Neural cell (in vitro differentiated cells): ENCODE results near the gene ZNF830.

Experiments
- CTCF ChIP-seq: fragments of 450-650 bp; IDR thresholded peaks from 2 replicates; pipeline ENCODE4 v1.5.1; 2014; ENCODE audit warnings: antibody characterized with exemption, mild to moderate bottlenecking, moderate library complexity; ENCODE audit not compliant: poor library complexity, severe bottlenecking
- EP300 ChIP-seq: fragments of 450-650 bp; conservative IDR thresholded peaks from 2 replicates; pipeline ENCODE4 v1.6.1; 2014; ENCODE audit warnings: antibody characterized with exemption, mild to moderate bottlenecking, moderate library complexity; ENCODE audit not compliant: poor library complexity, severe bottlenecking
- MXI1 ChIP-seq: fragments of 450-650 bp; conservative IDR thresholded peaks from 2 replicates; pipeline ENCODE4 v1.6.1; 2014; ENCODE audit warnings: antibody characterized with exemption, mild to moderate bottlenecking; ENCODE audit not compliant: poor library complexity, severe bottlenecking

GRCh38 chr17:34988644-34989043, 27.3 kb downstream of the ZNF830 start:
- TF ChIP-seq CTCF (no peak), EP300 (no peak), MXI1 (no peak)
